AG09309 (cell line): Measurements from ENCODE around the gene ST6GAL1.
"Not testable (repeated sequence)": the region's sequence is repeated elsewhere in the genome, so short reads cannot be mapped to it uniquely, and the experiment has no call there.

ENCODE experiments used
- DNase-seq: peaks from one replicate; pipeline ENCODE4 v3.0.0-alpha.2; 2010; ENCODE audit warnings: low read depth
- H3K4me3 ChIP-seq: 2 replicates; pipeline ENCODE4 v1.5.1; 2011; ENCODE audit warnings: mild to moderate bottlenecking, low read depth, low read length, moderate library complexity; ENCODE audit not compliant: control insufficient read depth
- TF ChIP-seq, protein P1 (sequence below): IDR thresholded peaks from 2 replicates; pipeline ENCODE4 v1.5.1; 2011; ENCODE audit warnings: mild to moderate bottlenecking, low read depth, low read length, inconsistent platforms; ENCODE audit not compliant: insufficient read depth, control insufficient read depth; ENCODE audit errors: missing control alignments

Gene ST6GAL1

DNA sequence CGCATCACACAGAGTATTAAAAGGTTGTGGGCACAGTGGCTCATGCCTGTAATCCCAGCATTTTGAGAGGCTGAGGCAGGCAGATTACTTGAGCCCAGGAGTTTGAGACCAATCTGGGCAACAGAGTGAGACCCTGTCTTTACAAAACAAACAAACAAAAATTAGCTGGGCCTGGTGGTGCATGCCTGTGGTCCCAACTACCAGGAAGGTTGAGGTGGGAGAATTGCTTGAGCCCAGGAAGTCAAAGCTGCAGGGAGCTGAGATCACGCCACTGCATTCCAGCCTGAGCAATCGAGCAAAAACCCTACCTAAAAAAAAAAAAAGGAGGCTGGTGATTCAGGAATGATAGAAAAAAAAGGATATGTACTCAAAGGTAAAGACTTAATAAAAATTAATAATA lies 28.2 kb upstream of the ST6GAL1 start:
- no peak for DNase-seq
- TF ChIP-seq, protein P1, sequence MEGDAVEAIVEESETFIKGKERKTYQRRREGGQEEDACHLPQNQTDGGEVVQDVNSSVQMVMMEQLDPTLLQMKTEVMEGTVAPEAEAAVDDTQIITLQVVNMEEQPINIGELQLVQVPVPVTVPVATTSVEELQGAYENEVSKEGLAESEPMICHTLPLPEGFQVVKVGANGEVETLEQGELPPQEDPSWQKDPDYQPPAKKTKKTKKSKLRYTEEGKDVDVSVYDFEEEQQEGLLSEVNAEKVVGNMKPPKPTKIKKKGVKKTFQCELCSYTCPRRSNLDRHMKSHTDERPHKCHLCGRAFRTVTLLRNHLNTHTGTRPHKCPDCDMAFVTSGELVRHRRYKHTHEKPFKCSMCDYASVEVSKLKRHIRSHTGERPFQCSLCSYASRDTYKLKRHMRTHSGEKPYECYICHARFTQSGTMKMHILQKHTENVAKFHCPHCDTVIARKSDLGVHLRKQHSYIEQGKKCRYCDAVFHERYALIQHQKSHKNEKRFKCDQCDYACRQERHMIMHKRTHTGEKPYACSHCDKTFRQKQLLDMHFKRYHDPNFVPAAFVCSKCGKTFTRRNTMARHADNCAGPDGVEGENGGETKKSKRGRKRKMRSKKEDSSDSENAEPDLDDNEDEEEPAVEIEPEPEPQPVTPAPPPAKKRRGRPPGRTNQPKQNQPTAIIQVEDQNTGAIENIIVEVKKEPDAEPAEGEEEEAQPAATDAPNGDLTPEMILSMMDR = no peak
- H3K4me3 ChIP-seq = no peak overlapping the region

DNA sequence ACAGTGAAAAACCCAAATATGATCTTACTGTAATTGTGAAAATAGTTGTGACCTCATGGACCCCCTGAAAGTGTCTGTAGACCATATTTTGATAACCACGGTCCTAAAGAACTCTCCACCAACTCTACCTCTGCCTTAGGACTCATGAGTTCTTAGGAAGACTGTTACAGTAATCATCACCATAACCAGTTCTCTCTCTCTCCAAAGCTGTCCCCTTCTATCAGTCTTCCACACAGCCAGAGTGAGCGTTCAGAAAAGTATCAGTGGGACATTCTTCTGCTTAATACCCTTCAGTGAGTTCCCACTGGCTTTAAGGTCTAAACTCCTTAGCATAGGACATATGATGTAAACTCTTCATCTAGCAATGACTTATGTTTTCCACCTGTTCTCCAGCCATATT lies 27.6 kb upstream of the ST6GAL1 start:
- H3K4me3 ChIP-seq = no peak overlapping the region
- TF ChIP-seq, protein P1 = no peak
- DNase-seq = no peak

DNA sequence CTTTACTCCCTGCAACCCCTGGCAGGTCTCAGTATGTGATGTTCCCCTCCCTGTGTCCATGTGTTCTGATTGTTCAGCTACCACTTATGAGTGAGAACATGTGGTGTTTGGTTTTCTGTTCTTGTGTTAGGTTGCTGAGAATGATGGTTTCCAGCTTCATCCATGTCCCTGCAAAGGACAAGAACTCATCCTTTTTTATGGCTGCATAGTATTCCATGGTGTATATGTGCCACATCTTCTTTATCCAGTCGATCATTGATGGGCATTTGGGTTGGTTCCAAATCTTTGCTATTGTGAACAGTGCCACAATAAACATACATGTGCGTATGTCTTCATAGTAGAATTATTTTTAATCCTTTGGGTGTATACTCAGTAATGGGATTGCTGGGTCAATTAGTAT lies 26.6 kb upstream of the ST6GAL1 start:
- not testable (repeated sequence) for H3K4me3 ChIP-seq, DNase-seq

DNA sequence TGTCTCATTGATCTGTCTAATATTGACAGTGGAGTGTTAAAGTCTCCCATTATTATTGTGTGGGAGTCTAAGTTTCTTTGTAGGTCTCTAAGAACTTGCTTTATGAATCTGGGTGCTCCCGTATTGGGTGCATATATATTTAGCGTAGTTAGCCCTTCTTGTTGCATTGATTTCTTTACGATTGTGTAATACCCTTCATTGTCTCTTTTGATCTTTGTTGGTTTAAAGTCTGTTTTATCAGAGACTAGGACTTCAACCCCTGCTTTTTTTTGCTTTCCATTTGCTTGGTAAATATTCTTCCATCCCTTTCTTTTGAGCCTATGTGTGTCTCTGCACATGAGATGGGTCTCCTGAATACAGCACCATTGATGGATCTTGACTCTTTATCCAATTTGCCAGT lies 23.3 kb upstream of the ST6GAL1 start:
- H3K4me3 ChIP-seq, DNase-seq: not testable (repeated sequence)

DNA sequence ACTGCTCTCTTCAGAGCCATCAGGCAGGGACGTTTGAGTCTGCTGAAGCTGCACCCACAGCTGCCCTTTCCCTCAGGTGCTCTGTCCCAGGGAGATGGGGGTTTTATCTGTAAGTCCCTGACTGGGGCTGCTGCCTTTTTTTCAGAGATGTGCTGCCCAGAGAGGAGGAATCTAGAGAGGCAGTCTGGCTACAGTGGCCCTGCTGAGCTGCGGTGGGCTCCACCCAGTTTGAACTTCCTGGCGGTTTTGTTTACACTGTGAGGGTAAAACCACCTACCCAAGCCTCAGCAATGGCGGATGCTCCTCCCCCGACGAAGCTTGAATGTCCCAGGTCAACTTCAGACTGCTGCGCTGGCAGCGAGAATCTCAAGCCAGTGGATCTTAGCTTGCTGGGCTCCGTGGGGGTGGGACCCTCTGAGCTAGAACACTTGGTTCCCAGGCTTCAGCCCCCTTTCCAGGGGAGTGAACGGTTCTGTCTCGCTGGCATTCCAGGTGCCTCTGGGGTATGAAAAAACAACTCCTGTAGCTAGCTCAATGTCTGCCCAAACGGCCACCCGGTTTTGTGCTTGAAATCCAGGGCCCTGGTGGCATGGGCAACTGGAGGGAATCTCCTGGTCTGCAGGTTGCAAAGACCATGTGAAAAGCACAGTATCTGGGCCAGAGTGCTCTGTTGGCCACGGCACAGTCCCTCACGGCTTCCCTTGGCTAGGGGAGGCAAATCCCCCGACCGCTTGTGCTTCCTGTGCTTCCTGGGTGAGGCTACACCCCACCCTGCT lies 21.1 kb upstream of the ST6GAL1 start:
- no peak for DNase-seq
- H3K4me3 ChIP-seq = no peak overlapping the region
- TF ChIP-seq, protein P1 = no peak

DNA sequence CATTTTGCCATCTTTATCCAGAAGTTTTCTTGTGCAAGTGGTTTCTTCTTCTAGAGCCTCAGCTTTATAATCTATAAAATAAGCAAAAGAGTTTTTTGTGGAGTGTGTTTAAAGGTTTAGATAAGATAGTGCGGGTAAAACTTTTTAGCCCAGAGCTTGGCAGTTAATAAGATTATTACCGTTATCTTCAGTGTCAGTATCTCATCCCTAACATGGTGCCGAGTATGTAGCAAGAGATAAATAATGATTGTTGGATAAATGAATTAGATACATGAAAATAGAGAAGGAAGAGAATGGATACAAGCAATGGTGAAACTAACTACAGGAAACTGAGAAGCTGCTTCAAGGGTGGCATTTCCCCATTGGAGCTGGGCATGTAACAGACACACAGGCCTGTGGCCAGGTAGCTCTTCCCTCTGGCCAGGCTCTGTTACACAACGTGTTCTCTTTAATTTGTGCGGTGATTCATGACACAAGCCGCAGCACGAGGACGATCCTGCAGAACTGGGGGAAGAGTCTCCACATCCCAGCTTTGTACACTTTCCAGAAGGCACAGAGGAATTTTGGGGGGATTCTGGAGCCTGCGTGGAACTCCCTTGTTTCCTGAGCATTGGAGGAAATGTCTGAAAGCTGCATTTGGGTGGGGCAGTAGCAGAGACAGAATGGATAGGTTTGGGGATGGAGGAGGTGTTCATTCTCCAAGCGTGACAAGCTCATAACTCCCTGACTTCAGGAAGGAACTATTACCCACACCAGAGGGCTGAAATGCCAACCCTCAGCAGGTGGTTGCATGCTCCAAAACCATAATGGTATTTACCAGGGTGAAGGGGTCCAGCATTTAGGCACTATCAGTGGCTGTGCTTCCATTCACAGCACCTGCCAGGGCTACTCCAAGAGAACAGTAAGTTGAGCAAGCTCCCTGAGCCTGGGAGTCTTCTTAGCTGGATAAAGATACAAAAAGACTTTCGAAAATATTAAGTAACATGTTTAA lies 14.2 kb upstream of the ST6GAL1 start:
- DNase-seq = no peak
- H3K4me3 ChIP-seq = no peak overlapping the region
- TF ChIP-seq, protein P1 = no peak

DNA sequence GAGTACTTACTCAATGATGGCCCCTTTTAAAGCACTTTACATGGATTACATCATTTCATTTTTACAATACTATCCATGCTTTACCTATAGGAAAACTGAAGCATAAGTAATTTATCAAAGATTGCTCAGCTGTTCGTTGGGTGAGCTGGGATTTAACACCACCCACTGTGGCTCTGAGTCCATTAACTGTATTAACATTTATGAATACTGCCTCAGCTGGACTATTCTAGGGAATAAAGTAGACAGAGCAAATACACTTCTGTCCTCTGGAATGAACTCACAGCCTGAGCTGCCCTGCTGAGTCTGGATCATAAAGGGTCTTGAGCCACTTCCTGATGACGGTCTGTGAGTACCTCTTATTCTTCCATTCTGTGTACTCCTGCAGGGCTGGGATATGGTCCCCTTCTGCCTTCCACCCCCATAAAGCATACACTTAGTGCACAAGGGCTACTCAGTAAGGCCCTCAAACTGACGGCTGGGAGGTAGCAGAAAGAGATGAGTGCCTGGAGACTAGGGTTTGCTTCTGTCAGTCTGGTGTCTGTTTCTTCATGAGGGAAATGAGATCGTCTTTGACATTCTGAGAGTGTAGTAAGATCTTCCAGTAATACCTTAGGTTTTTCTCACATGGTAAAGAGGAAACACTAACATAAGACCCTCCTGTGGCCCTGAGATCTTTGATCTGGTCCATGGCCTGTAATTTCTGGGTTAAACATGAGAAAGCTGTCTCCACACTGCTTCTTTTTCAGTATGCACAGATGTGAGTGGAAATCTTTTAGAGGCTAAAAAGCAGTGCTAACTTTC lies 12.6 kb upstream of the ST6GAL1 start:
- no peak for DNase-seq
- no peak overlapping the region for H3K4me3 ChIP-seq
- TF ChIP-seq, protein P1 = no peak
